ENCODE data around the gene ZMYM1.

Gene ZMYM1

GRCh38 chr1:35079003-35079930 lies at the start of gene ZMYM1:
TSS of gene ZMYM1 (plus strand) at chr1:35079385. CDS start at chr1:35093988, 14,603 bp downstream.
- Histone ChIP-seq H3K27ac (peak within 1 kb of the TSS; percentile 65 to 91 (median 86)), H3K36me3 (peaks cover 0 to 10% (median 8%) of the 10 kb centered on the region in 11 experiments; a peak in 7 of 22 replicates), H3K4me2 (peak within 1 kb of the TSS; percentile 69 to 92 (median 78)), H4K20me1 (no peaks in the 10 kb centered on the region; a peak in 1 of 22 replicates), H3K27me3 (no peaks in the 10 kb centered on the region), H3K9ac (peak within 1 kb of the TSS; percentile 80 to 92 (median 90)), H3K4me1 (peaks cover 20 to 27% (median 22%) of the 10 kb centered on the region in 10 experiments), H3K9me3 (replicated peaks in 1 of 11) (peaks cover 28 to 37% (median 31%) of the 10 kb centered on the region in 11 experiments), H3K4me3 (peak within 1 kb of the TSS; percentile 67 to 86 (median 75))
- no peak for TF ChIP-seq Cebpa-rat (IDR thresholded peaks at IDR 0.05)

GRCh38 chr1:35029761-35030160 lies 49.4 kb upstream of the ZMYM1 start:
- TF ChIP-seq Cebpa-rat (IDR thresholded peaks at IDR 0.05) = no peak
- H3K9me3 ChIP-seq (replicated peaks in 1 of 11) = peaks cover 19 to 28% (median 26%) of the 10 kb centered on the region in 11 experiments
- H3K4me3 ChIP-seq = peak overlapping the region; percentile 74 to 87 (median 80); a peak in 19 of 20 replicates
- peak overlapping the region in 7 of 11 experiments; percentile 80 to 94 (median 87); a peak in 11 of 22 replicates for H3K27ac ChIP-seq
- peak overlapping the region; percentile 79 to 98 (median 90) for H3K4me2 ChIP-seq
- peaks cover 0 to 36% (median 0%) of the 10 kb centered on the region in 11 experiments; a peak in 6 of 22 replicates for H4K20me1 ChIP-seq
- peaks cover 11 to 19% (median 16%) of the 10 kb centered on the region in 10 experiments for H3K4me1 ChIP-seq
- peaks cover 25 to 39% (median 31%) of the 10 kb centered on the region in 11 experiments for H3K36me3 ChIP-seq
- peak overlapping the region; percentile 74 to 94 (median 84); a peak in 16 of 22 replicates for H3K9ac ChIP-seq
- no peaks in the 10 kb centered on the region for H3K27me3 ChIP-seq

DNA sequence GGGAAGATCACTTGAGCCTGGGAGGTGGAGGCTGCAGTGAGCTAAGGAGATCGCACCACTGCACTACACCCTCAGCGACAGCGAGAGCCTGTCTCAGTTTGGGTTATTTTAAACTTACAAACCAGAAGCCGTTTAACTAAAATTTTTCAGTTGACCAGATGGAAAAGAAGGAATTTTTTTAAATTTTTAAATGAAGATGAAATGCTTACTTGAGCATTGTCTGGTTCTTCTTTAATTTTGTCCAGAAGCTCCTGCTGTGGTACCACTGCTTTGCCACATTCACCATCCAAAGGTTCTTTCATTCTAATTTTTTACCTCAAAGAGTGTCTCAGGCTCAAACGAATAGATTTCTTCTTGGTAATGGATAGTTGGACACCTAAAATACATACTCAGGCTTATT lies 48.8 kb upstream of the ZMYM1 start:
- peak overlapping the region; percentile 74 to 94 (median 84) for H3K9ac ChIP-seq
- no peak for TF ChIP-seq Cebpa-rat (IDR thresholded peaks at IDR 0.05)
- H3K27ac ChIP-seq = peak overlapping the region; percentile 69 to 94 (median 84); a peak in 19 of 22 replicates

DNA sequence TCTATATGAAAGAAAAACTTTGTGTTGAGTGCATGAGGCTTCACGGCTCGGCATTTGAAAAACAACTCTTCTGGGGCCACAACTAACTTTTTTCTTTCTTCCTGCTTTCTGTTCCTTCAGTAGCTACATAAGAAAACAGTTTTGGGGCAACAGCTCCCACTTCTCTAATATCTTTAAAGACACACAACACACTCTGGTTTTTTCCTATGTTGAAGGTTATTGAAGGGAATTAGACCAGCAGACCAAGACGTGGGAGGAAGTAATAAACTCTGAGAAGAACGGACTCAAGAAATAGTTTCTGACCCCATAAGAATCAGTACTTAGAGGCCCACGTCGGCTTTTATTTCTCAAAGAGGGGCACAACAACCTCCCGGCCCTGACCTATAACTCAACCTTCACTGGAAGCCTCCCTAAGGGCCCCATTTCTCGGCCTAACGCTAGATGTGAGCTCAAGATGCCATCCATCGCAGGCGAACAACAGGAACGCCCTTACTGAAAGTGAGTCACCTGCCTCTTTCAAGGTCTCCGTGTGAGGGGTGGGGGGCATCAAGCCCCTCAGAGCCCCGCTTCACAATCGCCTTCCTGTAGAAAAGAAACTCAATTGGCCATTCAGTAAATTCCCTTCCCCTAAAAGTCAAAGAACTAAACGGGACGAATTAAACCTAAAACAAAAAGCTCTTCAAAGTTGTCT lies 48.3 kb upstream of the ZMYM1 start:
- Histone ChIP-seq H3K27me3 (no peaks in the 10 kb centered on the region), H3K4me2 (peak overlapping the region; percentile 79 to 98 (median 90)), H3K36me3 (peaks cover 19 to 28% (median 23%) of the 10 kb centered on the region in 11 experiments), H4K20me1 (peaks cover 0 to 24% (median 0%) of the 10 kb centered on the region in 11 experiments; a peak in 4 of 22 replicates), H3K9me3 (replicated peaks in 1 of 11) (peaks cover 19 to 28% (median 26%) of the 10 kb centered on the region in 11 experiments), H3K27ac (peak overlapping the region; percentile 69 to 94 (median 84)), H3K4me1 (peaks cover 11 to 19% (median 16%) of the 10 kb centered on the region in 10 experiments), H3K9ac (peak overlapping the region; percentile 74 to 94 (median 84)), H3K4me3 (peak overlapping the region; percentile 74 to 87 (median 80))
- TF ChIP-seq Cebpa-rat (IDR thresholded peaks at IDR 0.05) = no peak

More for the DNA sequence above, 48.8 kb upstream of the ZMYM1 start:
- Histone ChIP-seq H3K4me1 (peaks cover 11 to 19% (median 16%) of the 10 kb centered on the region in 10 experiments), H3K27me3 (no peaks in the 10 kb centered on the region), H3K4me3 (peak overlapping the region; percentile 74 to 87 (median 80)), H3K36me3 (peaks cover 22 to 34% (median 27%) of the 10 kb centered on the region in 11 experiments), H3K4me2 (peak overlapping the region; percentile 79 to 98 (median 90)), H4K20me1 (peaks cover 0 to 30% (median 0%) of the 10 kb centered on the region in 11 experiments; a peak in 4 of 22 replicates), H3K9me3 (replicated peaks in 1 of 11) (peaks cover 19 to 28% (median 26%) of the 10 kb centered on the region in 11 experiments)

DNA sequence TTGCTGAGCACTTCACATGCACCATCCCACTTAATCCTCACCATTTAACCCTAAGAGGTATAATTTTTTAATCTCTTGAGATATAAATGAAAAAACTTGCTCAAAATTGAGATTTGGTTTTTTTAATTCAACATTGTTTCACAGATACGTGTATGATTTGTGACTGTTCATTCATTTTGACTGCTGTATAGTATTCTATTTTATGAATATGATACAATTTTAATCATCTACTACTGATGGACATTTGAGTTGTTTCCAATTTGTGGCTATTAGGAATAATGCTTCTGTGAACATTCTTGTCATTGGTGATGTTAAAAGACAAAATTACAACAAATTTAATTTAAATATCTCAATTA lies 46.8 kb upstream of the ZMYM1 start:
- Histone ChIP-seq H4K20me1 (peaks cover 0 to 10% (median 0%) of the 10 kb centered on the region in 11 experiments; a peak in 3 of 22 replicates), H3K9ac (no peak overlapping the region), H3K4me2 (peak overlapping the region in 9 of 11 experiments; percentile 5 to 98 (median 87); a peak in 8 of 22 replicates), H3K9me3 (replicated peaks in 1 of 11) (peaks cover 19 to 28% (median 26%) of the 10 kb centered on the region in 11 experiments), H3K4me1 (peaks cover 11 to 19% (median 16%) of the 10 kb centered on the region in 10 experiments), H3K4me3 (peak overlapping the region; percentile 74 to 87 (median 80)), H3K27ac (no peak overlapping the region; a peak in 1 of 22 replicates), H3K27me3 (no peaks in the 10 kb centered on the region), H3K36me3 (peaks cover 7 to 16% (median 9%) of the 10 kb centered on the region in 11 experiments; a peak in 21 of 22 replicates)
- TF ChIP-seq Cebpa-rat (IDR thresholded peaks at IDR 0.05) = no peak

- Histone ChIP-seq H3K4me3 (no peak overlapping the region; a peak in 1 of 20 replicates), H4K20me1 (no peaks in the 10 kb centered on the region), H3K4me1 (peaks cover 11 to 19% (median 16%) of the 10 kb centered on the region in 10 experiments), H3K36me3 (peaks cover 0 to 6% (median 0%) of the 10 kb centered on the region in 11 experiments; a peak in 4 of 22 replicates), H3K27ac (no peak overlapping the region), H3K27me3 (no peaks in the 10 kb centered on the region), H3K9ac (no peak overlapping the region), H3K4me2 (no peak overlapping the region), H3K9me3 (replicated peaks in 1 of 11) (peaks cover 19 to 28% (median 26%) of the 10 kb centered on the region in 11 experiments)
- TF ChIP-seq Cebpa-rat (IDR thresholded peaks at IDR 0.05) = no peak
Measured at GRCh38 chr1:35033346-35033745, 45.8 kb upstream of the ZMYM1 start.

- no peak overlapping the region for H3K9ac ChIP-seq
- 0 out of 22 replicates have a peak, but pooled peaks cover 0 to 4% (median 0%) of the 10 kb centered on the region in 11 experiments for H3K36me3 ChIP-seq
- peaks cover 19 to 29% (median 26%) of the 10 kb centered on the region in 11 experiments for H3K9me3 ChIP-seq (replicated peaks in 1 of 11)
- no peak overlapping the region for H3K4me2 ChIP-seq
- TF ChIP-seq Cebpa-rat (IDR thresholded peaks at IDR 0.05) = no peak
- no peak overlapping the region for H3K4me3 ChIP-seq
- H3K4me1 ChIP-seq = no peaks in the 10 kb centered on the region
- no peaks in the 10 kb centered on the region for H3K27me3 ChIP-seq
- H3K27ac ChIP-seq = no peak overlapping the region
- H4K20me1 ChIP-seq = no peaks in the 10 kb centered on the region
Measured at GRCh38 chr1:35036621-35037020, 42.6 kb upstream of the ZMYM1 start.

- Histone ChIP-seq H3K4me3 (no peak overlapping the region), H4K20me1 (no peaks in the 10 kb centered on the region), H3K4me1 (no peaks in the 10 kb centered on the region), H3K4me2 (no peak overlapping the region), H3K9me3 (replicated peaks in 1 of 11) (peaks cover 17 to 28% (median 23%) of the 10 kb centered on the region in 11 experiments), H3K36me3 (0 out of 22 replicates have a peak, but pooled peaks cover 0 to 4% (median 0%) of the 10 kb centered on the region in 11 experiments), H3K27ac (no peak overlapping the region), H3K27me3 (no peaks in the 10 kb centered on the region), H3K9ac (no peak overlapping the region)
- no peak for TF ChIP-seq Cebpa-rat (IDR thresholded peaks at IDR 0.05)
Measured at GRCh38 chr1:35037206-35037605, 42.0 kb upstream of the ZMYM1 start.

Data from BLaER1 treated with 17β-estradiol and CSF1 and Interleukin-3, amounts not matched to agents 10 nM and 100 nM (cell line).